CD4-positive, alpha-beta T cell treated with Interleukin-2 at 100 ng/mL for 4 hours (primary cell): ENCODE measurements around the gene INPP4A.
"Not testable (repeated sequence)": the region's sequence is repeated elsewhere in the genome, so short reads cannot be mapped to it uniquely, and the experiment has no call there.

Source experiments
- DNase-seq: peaks from one replicate; pipeline ENCODE4 v3.0.0-alpha.2; 2020; ENCODE audit warnings: low spot score

INPP4A gene

GRCh38 chr2:98444436-98445176, at the start of gene INPP4A:
Gene INPP4A, plus strand, starts transcription at chr2:98444858. Its CDS starts 75,191 bp downstream, at chr2:98520049.
- peak; percentile 80 for DNase-seq

GRCh38 chr2:98395977-98396376, 48.7 kb upstream of the INPP4A start:
- no peak for DNase-seq

- no peak for DNase-seq
These were observed 47.8 kb upstream of the INPP4A start for GRCh38 chr2:98396745-98397355.

GRCh38 chr2:98399140-98399539, 45.5 kb upstream of the INPP4A start:
- DNase-seq, result no peak

- no peak for DNase-seq
These were observed 40.8 kb upstream of the INPP4A start for GRCh38 chr2:98403878-98404277.

- no peak for DNase-seq
These were observed 40.0 kb upstream of the INPP4A start for GRCh38 chr2:98404556-98405250.

GRCh38 chr2:98405301-98405700, 39.4 kb upstream of the INPP4A start:
- no peak for DNase-seq

- DNase-seq, result no peak
These were observed 36.5 kb upstream of the INPP4A start for GRCh38 chr2:98408155-98408554.

GRCh38 chr2:98412751-98413458, 31.8 kb upstream of the INPP4A start:
- DNase-seq, result peak; percentile 85

GRCh38 chr2:98414246-98414645, 30.4 kb upstream of the INPP4A start:
- DNase-seq, result not testable (repeated sequence)

GRCh38 chr2:98415719-98416248, 28.9 kb upstream of the INPP4A start:
- not testable (repeated sequence) for DNase-seq

- no peak for DNase-seq
These were observed 28.1 kb upstream of the INPP4A start for GRCh38 chr2:98416383-98417159.

- DNase-seq, result no peak
These were observed 25.1 kb upstream of the INPP4A start for GRCh38 chr2:98419544-98419943.

- DNase-seq, result no peak
These were observed 24.5 kb upstream of the INPP4A start for GRCh38 chr2:98419977-98420725.

GRCh38 chr2:98422449-98422848, 22.2 kb upstream of the INPP4A start:
- DNase-seq, result no peak

- no peak for DNase-seq
These were observed 17.9 kb upstream of the INPP4A start for GRCh38 chr2:98426771-98427170.

GRCh38 chr2:98432145-98432544, 12.5 kb upstream of the INPP4A start:
- no peak for DNase-seq

- no peak for DNase-seq
These were observed 11.2 kb upstream of the INPP4A start for GRCh38 chr2:98433363-98433964.

GRCh38 chr2:98434492-98434891, 10.2 kb upstream of the INPP4A start:
- no peak for DNase-seq

GRCh38 chr2:98435670-98436069, 9.0 kb upstream of the INPP4A start:
- not testable (repeated sequence) for DNase-seq
